ENCODE data around the gene MCUB. TPM values are rescaled to one million over a fixed set of nuclear protein-coding genes. Genes with fewer than 3 reads are reported as not detected.

Gene MCUB
- total RNA-seq, 3 donors from 2014 or later (not counting 1 experiment from before 2014, with no cell fraction given), result 25.1 to 35.8 (median 31.1) TPM

DNA sequence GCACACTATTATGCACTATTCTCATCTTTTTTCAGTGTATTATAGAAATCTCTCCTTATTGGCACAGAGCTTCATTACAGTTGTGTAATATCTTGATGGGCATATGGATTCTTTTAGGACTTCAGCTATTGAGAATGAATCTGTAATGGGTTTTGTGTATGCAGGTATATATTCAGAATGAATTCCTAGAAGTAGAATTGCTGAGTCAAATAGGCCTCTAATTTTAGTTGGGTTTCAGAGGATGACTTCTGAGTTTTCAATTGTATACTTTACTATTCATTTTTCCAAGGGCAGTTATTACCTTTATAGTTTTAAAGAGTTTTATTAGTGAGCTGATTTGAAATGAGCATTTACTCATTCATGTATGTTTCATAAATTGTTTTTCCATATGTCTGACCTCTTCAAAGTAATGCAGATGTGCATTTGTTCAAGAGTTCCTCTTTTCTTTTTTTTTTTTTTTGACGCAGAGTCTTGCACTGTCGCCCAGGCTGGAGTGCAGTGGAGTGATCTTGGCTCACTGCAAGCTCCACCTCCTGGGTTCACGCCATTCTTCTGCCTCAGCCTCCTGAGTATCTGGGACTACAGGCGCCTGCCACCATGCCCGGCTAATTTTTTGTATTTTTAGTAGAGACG is 123.7 kb downstream of the MCUB start:
- Mint-ChIP-seq H3K4me1 (peaks cover 0 to 6% of the 10 kb centered on the region in 2 donors), H3K27me3 (ENCODE audit: low read depth in 2 of 2) (no peaks in the 10 kb centered on the region), H3K4me3 (no peak overlapping the region), H3K9me3 (no peaks in the 10 kb centered on the region), H3K27ac (no peak overlapping the region), H3K36me3 (peaks cover 17% of the 10 kb centered on the region)
- Histone ChIP-seq H3K36me3 (ENCODE audit: control insufficient read depth, insufficient read depth, low read length) (peaks cover 32% of the 10 kb centered on the region), H3K9me3 (ENCODE audit: control insufficient read depth, insufficient read depth, low read length) (no peaks in the 10 kb centered on the region), H3K27ac (ENCODE audit: low read length) (no peak overlapping the region), H3K27me3 (ENCODE audit: control insufficient read depth, insufficient read depth, low read length) (no peaks in the 10 kb centered on the region), H3K4me3 (ENCODE audit: low read length) (no peak overlapping the region), H3K4me1 (ENCODE audit: control insufficient read depth, insufficient read depth, low read length) (no peaks in the 10 kb centered on the region)
- ATAC-seq (no peak), DNase-seq (no peak)
- intact Hi-C loops (cut with micrococcal nuclease), result no loop called here
- TF ChIP-seq, protein P1, sequence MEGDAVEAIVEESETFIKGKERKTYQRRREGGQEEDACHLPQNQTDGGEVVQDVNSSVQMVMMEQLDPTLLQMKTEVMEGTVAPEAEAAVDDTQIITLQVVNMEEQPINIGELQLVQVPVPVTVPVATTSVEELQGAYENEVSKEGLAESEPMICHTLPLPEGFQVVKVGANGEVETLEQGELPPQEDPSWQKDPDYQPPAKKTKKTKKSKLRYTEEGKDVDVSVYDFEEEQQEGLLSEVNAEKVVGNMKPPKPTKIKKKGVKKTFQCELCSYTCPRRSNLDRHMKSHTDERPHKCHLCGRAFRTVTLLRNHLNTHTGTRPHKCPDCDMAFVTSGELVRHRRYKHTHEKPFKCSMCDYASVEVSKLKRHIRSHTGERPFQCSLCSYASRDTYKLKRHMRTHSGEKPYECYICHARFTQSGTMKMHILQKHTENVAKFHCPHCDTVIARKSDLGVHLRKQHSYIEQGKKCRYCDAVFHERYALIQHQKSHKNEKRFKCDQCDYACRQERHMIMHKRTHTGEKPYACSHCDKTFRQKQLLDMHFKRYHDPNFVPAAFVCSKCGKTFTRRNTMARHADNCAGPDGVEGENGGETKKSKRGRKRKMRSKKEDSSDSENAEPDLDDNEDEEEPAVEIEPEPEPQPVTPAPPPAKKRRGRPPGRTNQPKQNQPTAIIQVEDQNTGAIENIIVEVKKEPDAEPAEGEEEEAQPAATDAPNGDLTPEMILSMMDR (IDR thresholded peaks at IDR 0.05), result no peak
- WGBS (ENCODE audit: insufficient coverage), result 100% methylated on average over 1 of the region's 6 CpGs

DNA sequence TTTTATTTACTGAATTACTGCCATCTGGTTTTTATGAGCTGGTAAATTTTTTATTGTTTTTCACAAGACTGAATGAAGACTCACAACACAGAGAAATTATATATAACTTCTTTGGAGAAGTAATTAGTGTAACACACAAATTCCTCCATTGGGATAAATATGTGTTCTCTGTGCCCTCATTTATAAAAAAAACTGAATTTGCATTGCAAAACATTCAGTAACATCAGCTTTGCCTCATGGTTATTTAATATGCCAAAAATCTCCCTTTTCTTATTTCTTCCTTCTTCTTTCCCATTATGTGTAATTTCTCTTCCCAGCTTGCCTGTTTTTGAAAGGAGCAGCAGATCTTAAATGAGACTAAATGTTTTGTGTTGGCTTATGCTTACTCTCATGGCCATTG is 124.7 kb downstream of the MCUB start:
- H3K9me3 ChIP-seq (ENCODE audit: control insufficient read depth, insufficient read depth, low read length), result no peaks in the 10 kb centered on the region
- peaks cover 34% of the 10 kb centered on the region for H3K36me3 ChIP-seq (ENCODE audit: control insufficient read depth, insufficient read depth, low read length)
- H3K9me3 Mint-ChIP-seq, result no peaks in the 10 kb centered on the region
- TF ChIP-seq, protein P1 (IDR thresholded peaks at IDR 0.05), result no peak
- H3K4me3 ChIP-seq (ENCODE audit: low read length), result no peak overlapping the region
- H3K27ac ChIP-seq (ENCODE audit: low read length), result no peak overlapping the region
- H3K27me3 Mint-ChIP-seq (ENCODE audit: low read depth in 2 of 2), result no peaks in the 10 kb centered on the region
- peaks cover 0 to 6% of the 10 kb centered on the region in 2 donors for H3K4me1 Mint-ChIP-seq
- intact Hi-C loops (cut with micrococcal nuclease), result no loop called here
- no peaks in the 10 kb centered on the region for H3K27me3 ChIP-seq (ENCODE audit: control insufficient read depth, insufficient read depth, low read length)
- ATAC-seq, result no peak
- H3K36me3 Mint-ChIP-seq, result peaks cover 17% of the 10 kb centered on the region
- no peak overlapping the region for H3K4me3 Mint-ChIP-seq
- no peak for DNase-seq
- H3K27ac Mint-ChIP-seq, result no peak overlapping the region
- no peaks in the 10 kb centered on the region for H3K4me1 ChIP-seq (ENCODE audit: control insufficient read depth, insufficient read depth, low read length)

DNA sequence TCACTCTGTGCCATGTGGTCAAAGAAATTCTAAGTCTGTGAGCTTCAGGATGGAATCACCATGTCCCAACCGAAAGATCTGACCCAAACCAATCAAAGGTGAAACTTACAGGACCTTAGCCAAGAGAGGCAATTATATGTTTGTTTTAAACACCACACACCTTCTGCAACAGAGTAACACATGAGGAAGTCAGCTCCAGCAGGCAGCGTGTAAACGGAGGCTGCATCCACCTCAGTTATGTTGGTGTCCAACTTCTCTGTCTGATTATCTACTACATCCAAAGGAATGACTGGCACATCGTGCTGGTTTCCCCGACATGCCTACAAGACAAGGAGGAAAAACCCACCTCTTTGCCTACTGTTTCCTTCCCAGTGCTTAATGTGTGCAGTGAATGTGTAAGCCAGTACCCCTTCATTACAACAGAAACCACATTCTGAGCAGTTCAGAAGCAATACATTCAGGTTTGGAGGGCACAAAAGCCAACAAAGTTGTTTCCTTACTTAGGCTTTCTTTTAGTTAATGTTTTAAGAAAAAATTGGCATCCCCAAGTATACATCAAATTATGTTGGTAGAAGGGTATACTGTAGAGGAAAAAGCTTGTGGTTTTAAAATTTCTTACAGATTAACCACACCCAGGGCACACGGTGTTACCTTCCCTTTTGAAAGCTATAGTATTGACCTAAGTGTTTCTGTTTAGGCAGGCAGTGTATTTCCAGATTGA is 130.8 kb downstream of the MCUB start:
- Mint-ChIP-seq H3K9me3 (no peaks in the 10 kb centered on the region), H3K27ac (peak overlapping the region in 1 of 2 donors; percentile 57), H3K4me3 (no peak overlapping the region), H3K27me3 (ENCODE audit: low read depth in 2 of 2) (no peaks in the 10 kb centered on the region), H3K4me1 (peaks cover 16 to 26% of the 10 kb centered on the region in 2 donors), H3K36me3 (peaks cover 9% of the 10 kb centered on the region)
- 41% methylated on average over 5 of the region's 6 CpGs for WGBS (ENCODE audit: insufficient coverage)
- Histone ChIP-seq H3K27ac (ENCODE audit: low read length) (no peak overlapping the region), H3K4me1 (ENCODE audit: control insufficient read depth, insufficient read depth, low read length) (peaks cover 6% of the 10 kb centered on the region), H3K9me3 (ENCODE audit: control insufficient read depth, insufficient read depth, low read length) (no peaks in the 10 kb centered on the region), H3K36me3 (ENCODE audit: control insufficient read depth, insufficient read depth, low read length) (peaks cover 17% of the 10 kb centered on the region), H3K4me3 (ENCODE audit: low read length) (no peak overlapping the region), H3K27me3 (ENCODE audit: control insufficient read depth, insufficient read depth, low read length) (no peaks in the 10 kb centered on the region)
- peak; percentile 63 to 88 (median 70) for ATAC-seq
- intact Hi-C loops (cut with micrococcal nuclease), result no loop called here
- DNase-seq, result peak in 1 of 2 donors; percentile 49
- TF ChIP-seq, protein P1 (IDR thresholded peaks at IDR 0.05), result no peak

All from natural killer cell (primary cell).